Natural killer cell (primary cell): ENCODE results near the gene DHCR24. TPM values are rescaled to one million over a fixed set of nuclear protein-coding genes. Genes with fewer than 3 reads are reported as not detected.

Source experiments
- ATAC-seq, 3 donors: fragments of 150-1000 bp in 2 of 3; fragments of 200-7000 bp in 1 of 3; cut with Tn5 transposase; 1 replicate in 1 of 3; 2 replicates in 2 of 3; pipeline ENCODE4 v1.10.0; 2021; ENCODE audit warnings: mild to moderate bottlenecking in 2 of 3, moderate library complexity in 2 of 3
- DNase-seq, 2 donors: peaks; one replicate each; pipeline versions ENCODE4 v3.0.0 to v3.0.0-alpha.2; 2013 to 2021; ENCODE audit warnings: mixed read lengths in 1 of 2
- H3K27ac ChIP-seq: one replicate; pipeline ENCODE4 v1.5.1; 2013; ENCODE audit warnings: mild to moderate bottlenecking, low read length
- H3K27me3 ChIP-seq: one replicate; pipeline ENCODE4 v1.6.1; 2013; ENCODE audit warnings: low read length; ENCODE audit not compliant: control insufficient read depth, insufficient read depth
- H3K36me3 ChIP-seq: one replicate; pipeline ENCODE4 v1.6.1; 2013; ENCODE audit warnings: low read length; ENCODE audit not compliant: control insufficient read depth, insufficient read depth
- H3K4me1 ChIP-seq: one replicate; pipeline ENCODE4 v1.6.1; 2013; ENCODE audit warnings: low read length; ENCODE audit not compliant: control insufficient read depth, insufficient read depth
- H3K4me3 ChIP-seq: one replicate; pipeline ENCODE4 v1.5.1; 2013; ENCODE audit warnings: low read length
- H3K9me3 ChIP-seq: one replicate; pipeline ENCODE4 v1.6.1; 2013; ENCODE audit warnings: low read length; ENCODE audit not compliant: control insufficient read depth, insufficient read depth
- H3K27ac Mint-ChIP-seq, 2 donors: one replicate each; pipeline ENCODE4 v1.8.0; 2022; ENCODE audit warnings: mild to moderate bottlenecking in 2 of 2, mixed read lengths in 2 of 2, moderate library complexity in 1 of 2
- H3K27me3 Mint-ChIP-seq, 2 donors: one replicate each; pipeline ENCODE4 v1.8.0; 2022; ENCODE audit warnings: low read depth in 2 of 2, mixed read lengths in 2 of 2
- H3K36me3 Mint-ChIP-seq: one replicate; pipeline ENCODE4 v1.8.0; 2022; ENCODE audit warnings: mixed read lengths
- H3K4me1 Mint-ChIP-seq, 2 donors: one replicate each; pipeline ENCODE4 v1.8.0; 2022; ENCODE audit warnings: mixed read lengths in 2 of 2
- H3K4me3 Mint-ChIP-seq: one replicate; pipeline ENCODE4 v1.8.0; 2022; ENCODE audit warnings: mild to moderate bottlenecking, moderate library complexity, mixed read lengths
- H3K9me3 Mint-ChIP-seq, 2 donors: one replicate each; pipeline ENCODE4 v1.8.0; 2022; ENCODE audit warnings: mixed read lengths in 2 of 2
- WGBS: methylation state at CpG from one replicate; pipeline ENCODE4 v1.1.7; 2013; ENCODE audit warnings: missing lambda C conversion rate; ENCODE audit not compliant: insufficient coverage; 5-methylcytosine and 5-hydroxymethylcytosine counted together
- intact Hi-C: fragments of 100-400 bp; cut with micrococcal nuclease; formaldehyde crosslinking; loops from one replicate; pipeline ENCODE4 v1.14.2; 2022
- total RNA-seq, 4 donors: library from RNA; stranded (reverse); fragments of 120-200 nt in 1 of 4; gene quantifications; one replicate each; pipeline versions ENCODE4 v1.2.3 to v1.2.4, GENCODE V29; 2013 to 2022
- TF ChIP-seq, protein P1 (sequence below): fragments of 200-600 bp; IDR thresholded peaks from one replicate; pipeline ENCODE4 v1.8.0; 2022; ENCODE audit warnings: antibody characterized with exemption

DHCR24 gene
- total RNA-seq, 3 donors from 2014 or later (not counting 1 experiment from before 2014, with no cell fraction given) = 8.7 to 17.2 (median 10.4) TPM

- TF ChIP-seq, protein P1, sequence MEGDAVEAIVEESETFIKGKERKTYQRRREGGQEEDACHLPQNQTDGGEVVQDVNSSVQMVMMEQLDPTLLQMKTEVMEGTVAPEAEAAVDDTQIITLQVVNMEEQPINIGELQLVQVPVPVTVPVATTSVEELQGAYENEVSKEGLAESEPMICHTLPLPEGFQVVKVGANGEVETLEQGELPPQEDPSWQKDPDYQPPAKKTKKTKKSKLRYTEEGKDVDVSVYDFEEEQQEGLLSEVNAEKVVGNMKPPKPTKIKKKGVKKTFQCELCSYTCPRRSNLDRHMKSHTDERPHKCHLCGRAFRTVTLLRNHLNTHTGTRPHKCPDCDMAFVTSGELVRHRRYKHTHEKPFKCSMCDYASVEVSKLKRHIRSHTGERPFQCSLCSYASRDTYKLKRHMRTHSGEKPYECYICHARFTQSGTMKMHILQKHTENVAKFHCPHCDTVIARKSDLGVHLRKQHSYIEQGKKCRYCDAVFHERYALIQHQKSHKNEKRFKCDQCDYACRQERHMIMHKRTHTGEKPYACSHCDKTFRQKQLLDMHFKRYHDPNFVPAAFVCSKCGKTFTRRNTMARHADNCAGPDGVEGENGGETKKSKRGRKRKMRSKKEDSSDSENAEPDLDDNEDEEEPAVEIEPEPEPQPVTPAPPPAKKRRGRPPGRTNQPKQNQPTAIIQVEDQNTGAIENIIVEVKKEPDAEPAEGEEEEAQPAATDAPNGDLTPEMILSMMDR = no peak
- Mint-ChIP-seq H3K4me3 (peak overlapping the region; percentile 94), H3K27me3 (peaks cover 7 to 8% of the 10 kb centered on the region in 2 donors), H3K36me3 (no peaks in the 10 kb centered on the region), H3K27ac (peak overlapping the region in 1 of 2 donors; percentile 68), H3K4me1 (peaks cover 51 to 61% of the 10 kb centered on the region in 2 donors), H3K9me3 (no peaks in the 10 kb centered on the region)
- intact Hi-C loops = no loop called here
- Histone ChIP-seq H3K4me3 (no peak overlapping the region), H3K36me3 (no peaks in the 10 kb centered on the region), H3K9me3 (no peaks in the 10 kb centered on the region), H3K27ac (no peak overlapping the region), H3K27me3 (peaks cover 2% of the 10 kb centered on the region), H3K4me1 (peaks cover 20% of the 10 kb centered on the region)
- no peak for ATAC-seq
- WGBS = 86% methylated on average over 4 of the region's 4 CpGs
- DNase-seq = no peak
Measured at GRCh38 chr1:54885237-54885679, 1.7 kb downstream of the DHCR24 start.

DNA sequence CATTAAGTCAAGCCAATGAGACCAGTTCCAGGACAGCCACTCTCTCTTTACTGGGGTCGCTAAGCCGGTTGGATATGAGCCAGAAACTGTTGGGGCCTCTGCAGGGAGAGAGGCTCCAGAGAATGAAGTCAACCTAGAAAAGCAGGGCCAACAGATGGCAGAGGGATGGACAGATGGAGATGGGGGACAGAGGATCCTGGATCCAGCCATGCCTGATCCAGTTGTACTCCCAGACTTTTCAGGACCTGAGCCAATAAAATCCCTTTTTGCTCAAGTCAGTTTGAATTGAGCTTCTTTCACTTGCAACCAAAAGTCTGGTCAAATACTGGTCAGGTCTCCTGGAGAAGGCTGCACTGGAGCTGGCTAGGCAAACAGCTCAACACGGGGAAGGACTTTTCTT is 2.2 kb downstream of the DHCR24 start:
- intact Hi-C loops = no loop called here
- peaks cover 2% of the 10 kb centered on the region for H3K27me3 ChIP-seq
- H3K27me3 Mint-ChIP-seq = peaks cover 3 to 7% of the 10 kb centered on the region in 2 donors
- no peaks in the 10 kb centered on the region for H3K36me3 Mint-ChIP-seq
- DNase-seq = no peak
- no peaks in the 10 kb centered on the region for H3K9me3 ChIP-seq
- no peaks in the 10 kb centered on the region for H3K36me3 ChIP-seq
- no peak overlapping the region for H3K27ac Mint-ChIP-seq
- WGBS = 93% methylated on average over 3 of the region's 3 CpGs
- no peaks in the 10 kb centered on the region for H3K9me3 Mint-ChIP-seq
- H3K4me3 Mint-ChIP-seq = peak overlapping the region; percentile 94
- H3K27ac ChIP-seq = no peak overlapping the region
- peaks cover 51 to 65% of the 10 kb centered on the region in 2 donors for H3K4me1 Mint-ChIP-seq
- no peak for ATAC-seq
- H3K4me1 ChIP-seq = peaks cover 20% of the 10 kb centered on the region
- TF ChIP-seq, protein P1 = no peak
- no peak overlapping the region for H3K4me3 ChIP-seq

GRCh38 chr1:54884135-54884586 is 2.8 kb downstream of the DHCR24 start:
- WGBS = 51% methylated on average over 3 of the region's 3 CpGs
- H3K36me3 Mint-ChIP-seq = no peaks in the 10 kb centered on the region
- Histone ChIP-seq H3K27ac (no peak overlapping the region), H3K36me3 (no peaks in the 10 kb centered on the region), H3K9me3 (no peaks in the 10 kb centered on the region), H3K27me3 (peaks cover 2% of the 10 kb centered on the region), H3K4me3 (no peak overlapping the region), H3K4me1 (peaks cover 20% of the 10 kb centered on the region)
- intact Hi-C loops = no loop called here
- no peak for ATAC-seq
- H3K27ac Mint-ChIP-seq = no peak overlapping the region
- peaks cover 0 to 6% of the 10 kb centered on the region in 2 donors for H3K27me3 Mint-ChIP-seq
- TF ChIP-seq, protein P1 = no peak
- H3K4me3 Mint-ChIP-seq = peak overlapping the region; percentile 17
- peaks cover 51 to 69% of the 10 kb centered on the region in 2 donors for H3K4me1 Mint-ChIP-seq
- H3K9me3 Mint-ChIP-seq = no peaks in the 10 kb centered on the region
- DNase-seq = no peak
